HFFc6 (cell line): ENCODE measurements around the gene ME3. TPM values are rescaled to one million over a fixed set of nuclear protein-coding genes. Genes with fewer than 3 reads are reported as not detected.

Experiments
- DNase-seq: peaks from one replicate; pipeline ENCODE4 v3.0.0-alpha.2; 2018
- H3K27ac Mint-ChIP-seq: 2 replicates; pipeline ENCODE4 v1.8.0; 2020; ENCODE audit warnings: mild to moderate bottlenecking, mixed read lengths
- H3K27me3 Mint-ChIP-seq: 2 replicates; pipeline ENCODE4 v1.8.0; 2021; ENCODE audit warnings: mild to moderate bottlenecking, moderate library complexity, mixed read lengths; ENCODE audit not compliant: insufficient read depth
- H3K36me3 Mint-ChIP-seq: 2 replicates; pipeline ENCODE4 v1.8.0; 2021; ENCODE audit warnings: low read depth, mixed read lengths
- H3K4me1 Mint-ChIP-seq: 2 replicates; pipeline ENCODE4 v1.8.0; 2020; ENCODE audit warnings: low read depth, mixed read lengths
- H3K4me3 Mint-ChIP-seq: 2 replicates; pipeline ENCODE4 v1.8.0; 2020; ENCODE audit warnings: mild to moderate bottlenecking, moderate library complexity, mixed read lengths
- H3K9me3 Mint-ChIP-seq: 2 replicates; pipeline ENCODE4 v1.8.0; 2020; ENCODE audit warnings: mild to moderate bottlenecking, mixed read lengths
- total RNA-seq, 6 experiments: library from RNA; stranded (reverse); fragmentation: NEBNext Ultra II Directional; extraction: Animal tissue kit (Norgen Biotek cat#: 25700); gene quantifications; 2 replicates in 1 of 6; 3 replicates in 5 of 6; pipeline ENCODE4 v1.2.3, GENCODE V29; 2021
- TF ChIP-seq, protein P1 (sequence below): fragments of 200-600 bp; sonication (generic); IDR thresholded peaks from 2 replicates; pipeline ENCODE4 v1.5.0; 2021; ENCODE audit warnings: antibody characterized with exemption, mild to moderate bottlenecking

ME3 gene
- total RNA-seq, 6 experiments from 2014 or later: 3.5 to 8.6 (median 6.6) TPM

DNA sequence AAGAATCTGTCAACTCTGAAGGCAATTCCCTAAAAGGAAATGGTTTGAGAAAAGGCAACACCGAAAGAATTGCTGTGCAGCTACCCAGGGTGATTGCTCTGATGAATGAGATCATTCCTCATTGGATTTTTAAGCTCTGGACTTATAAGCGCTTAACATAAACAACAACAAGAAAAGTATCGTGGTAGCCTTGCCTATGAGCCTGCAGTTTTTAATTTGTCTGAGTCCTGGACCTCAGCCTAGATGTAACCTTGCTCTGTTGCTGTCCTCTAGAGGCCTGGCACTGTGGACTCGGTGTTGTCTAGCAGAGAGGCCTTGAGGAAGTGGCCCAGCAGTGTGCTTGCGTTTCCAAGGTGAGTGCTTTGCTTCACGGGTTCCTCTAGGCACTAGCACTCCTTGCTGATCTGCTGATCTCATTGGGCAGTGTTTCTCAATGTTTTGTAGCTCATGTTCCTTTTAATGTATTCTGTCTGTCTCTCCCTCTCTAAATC is 277.3 kb downstream of the ME3 start:
- H3K36me3 Mint-ChIP-seq: peaks cover 4% of the 10 kb centered on the region; the same call in 1 of the 2 replicates
- TF ChIP-seq, protein P1, sequence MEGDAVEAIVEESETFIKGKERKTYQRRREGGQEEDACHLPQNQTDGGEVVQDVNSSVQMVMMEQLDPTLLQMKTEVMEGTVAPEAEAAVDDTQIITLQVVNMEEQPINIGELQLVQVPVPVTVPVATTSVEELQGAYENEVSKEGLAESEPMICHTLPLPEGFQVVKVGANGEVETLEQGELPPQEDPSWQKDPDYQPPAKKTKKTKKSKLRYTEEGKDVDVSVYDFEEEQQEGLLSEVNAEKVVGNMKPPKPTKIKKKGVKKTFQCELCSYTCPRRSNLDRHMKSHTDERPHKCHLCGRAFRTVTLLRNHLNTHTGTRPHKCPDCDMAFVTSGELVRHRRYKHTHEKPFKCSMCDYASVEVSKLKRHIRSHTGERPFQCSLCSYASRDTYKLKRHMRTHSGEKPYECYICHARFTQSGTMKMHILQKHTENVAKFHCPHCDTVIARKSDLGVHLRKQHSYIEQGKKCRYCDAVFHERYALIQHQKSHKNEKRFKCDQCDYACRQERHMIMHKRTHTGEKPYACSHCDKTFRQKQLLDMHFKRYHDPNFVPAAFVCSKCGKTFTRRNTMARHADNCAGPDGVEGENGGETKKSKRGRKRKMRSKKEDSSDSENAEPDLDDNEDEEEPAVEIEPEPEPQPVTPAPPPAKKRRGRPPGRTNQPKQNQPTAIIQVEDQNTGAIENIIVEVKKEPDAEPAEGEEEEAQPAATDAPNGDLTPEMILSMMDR: no peak
- H3K27ac Mint-ChIP-seq: peak overlapping the region; percentile 84
- no peaks in the 10 kb centered on the region for H3K9me3 Mint-ChIP-seq
- no peaks in the 10 kb centered on the region for H3K27me3 Mint-ChIP-seq
- H3K4me3 Mint-ChIP-seq: peak overlapping the region; percentile 68
- DNase-seq: peak; percentile 31
- H3K4me1 Mint-ChIP-seq: peaks cover 47% of the 10 kb centered on the region

Other genes starting within 250 kb of the ME3 start
- 100 to 1,000 TPM; 192 to 356 (median 243) TPM for gene PRSS23, start 127.9 kb upstream of the ME3 start, total RNA-seq